Measurements from ENCODE around the gene ARAP2. TPM values are rescaled to one million over a fixed set of nuclear protein-coding genes. Genes with fewer than 3 reads are reported as not detected.
A peak's percentile ranks its signal among the peaks of the same experiment; 100 is the strongest.

The ARAP2 gene
- total and polyA plus RNA-seq, 4 donors = 0.26 to 22.7 (median 12.5) TPM

- intact Hi-C loops (cut with DNase I) = no loop called here
- 43 to 51% methylated on average over 2 of the region's 2 CpGs for whole genome bisulfite sequencing, 2 donors
- Histone ChIP-seq H3K4me1 (ENCODE audit: control insufficient read depth in 1 of 2, insufficient read depth in 2 of 2, low read length in 2 of 2) (no peaks in the 10 kb centered on the region), H3K4me3 (ENCODE audit: low read length in 2 of 2) (no peak overlapping the region), H3K9me3 (ENCODE audit: control insufficient read depth, low read length) (no peaks in the 10 kb centered on the region), H3K27ac (ENCODE audit: low read depth in 1 of 2, low read length in 2 of 2) (no peak overlapping the region), H3K27me3 (ENCODE audit: control insufficient read depth in 1 of 2, insufficient read depth in 2 of 2, low read length in 1 of 2) (no peaks in the 10 kb centered on the region), H3K36me3 (ENCODE audit: control insufficient read depth in 1 of 2, insufficient read depth in 2 of 2, low read length in 1 of 2) (no peaks in the 10 kb centered on the region)
- DNase-seq (no peak), ATAC-seq (ENCODE audit: low FRiP score) (no peak)
Observed at GRCh38 chr4:36067116-36067515, 177.2 kb downstream of the ARAP2 start.

GRCh38 chr4:36065274-36065871 is 178.9 kb downstream of the ARAP2 start:
- Histone ChIP-seq H3K4me1 (ENCODE audit: control insufficient read depth in 1 of 2, insufficient read depth in 2 of 2, low read length in 2 of 2) (no peaks in the 10 kb centered on the region), H3K4me3 (ENCODE audit: low read length in 2 of 2) (no peak overlapping the region), H3K9me3 (ENCODE audit: control insufficient read depth, low read length) (no peaks in the 10 kb centered on the region), H3K27ac (ENCODE audit: low read depth in 1 of 2, low read length in 2 of 2) (no peak overlapping the region), H3K36me3 (ENCODE audit: control insufficient read depth in 1 of 2, insufficient read depth in 2 of 2, low read length in 1 of 2) (no peaks in the 10 kb centered on the region), H3K27me3 (ENCODE audit: control insufficient read depth in 1 of 2, insufficient read depth in 2 of 2, low read length in 1 of 2) (no peaks in the 10 kb centered on the region)
- intact Hi-C loops (cut with DNase I) = no loop called here
- 82 to 86% methylated on average over 1 of the region's 1 CpG for WGBS, 2 donors
- peak; percentile 41 for ATAC-seq (ENCODE audit: low FRiP score)
- DNase-seq = no peak

- Histone ChIP-seq H3K27ac (ENCODE audit: low read depth in 1 of 2, low read length in 2 of 2) (no peak overlapping the region), H3K9me3 (ENCODE audit: control insufficient read depth, low read length) (no peaks in the 10 kb centered on the region), H3K27me3 (ENCODE audit: control insufficient read depth in 1 of 2, insufficient read depth in 2 of 2, low read length in 1 of 2) (no peaks in the 10 kb centered on the region), H3K4me1 (ENCODE audit: control insufficient read depth in 1 of 2, insufficient read depth in 2 of 2, low read length in 2 of 2) (no peaks in the 10 kb centered on the region), H3K36me3 (ENCODE audit: control insufficient read depth in 1 of 2, insufficient read depth in 2 of 2, low read length in 1 of 2) (no peaks in the 10 kb centered on the region), H3K4me3 (ENCODE audit: low read length in 2 of 2) (no peak overlapping the region)
- intact Hi-C loops (cut with DNase I) = no loop called here
- ATAC-seq (ENCODE audit: low FRiP score) = no peak
- DNase-seq = no peak
Observed at GRCh38 chr4:36064117-36064516, 180.2 kb downstream of the ARAP2 start.

GRCh38 chr4:36056136-36056535 is 188.2 kb downstream of the ARAP2 start:
- no peak for ATAC-seq (ENCODE audit: low FRiP score)
- H3K9me3 ChIP-seq (ENCODE audit: control insufficient read depth, low read length) = no peaks in the 10 kb centered on the region
- no peaks in the 10 kb centered on the region for H3K4me1 ChIP-seq (ENCODE audit: control insufficient read depth in 1 of 2, insufficient read depth in 2 of 2, low read length in 2 of 2)
- no peak overlapping the region for H3K4me3 ChIP-seq (ENCODE audit: low read length in 2 of 2)
- no peaks in the 10 kb centered on the region for H3K36me3 ChIP-seq (ENCODE audit: control insufficient read depth in 1 of 2, insufficient read depth in 2 of 2, low read length in 1 of 2)
- DNase-seq = no peak
- no peak overlapping the region for H3K27ac ChIP-seq (ENCODE audit: low read depth in 1 of 2, low read length in 2 of 2)
- 63 to 65% methylated on average over 1 of the region's 1 CpG for WGBS, 2 donors
- no peaks in the 10 kb centered on the region for H3K27me3 ChIP-seq (ENCODE audit: control insufficient read depth in 1 of 2, insufficient read depth in 2 of 2, low read length in 1 of 2)
- intact Hi-C loops (cut with DNase I) = no loop called here

GRCh38 chr4:36054694-36055422 is 189.5 kb downstream of the ARAP2 start:
- no peak for ATAC-seq (ENCODE audit: low FRiP score)

GRCh38 chr4:36053930-36054329 is 190.4 kb downstream of the ARAP2 start:
- no peaks in the 10 kb centered on the region for H3K4me1 ChIP-seq (ENCODE audit: control insufficient read depth in 1 of 2, insufficient read depth in 2 of 2, low read length in 2 of 2)
- no peaks in the 10 kb centered on the region for H3K9me3 ChIP-seq (ENCODE audit: control insufficient read depth, low read length)
- no peak for ATAC-seq (ENCODE audit: low FRiP score)
- no peaks in the 10 kb centered on the region for H3K36me3 ChIP-seq (ENCODE audit: control insufficient read depth in 1 of 2, insufficient read depth in 2 of 2, low read length in 1 of 2)
- WGBS, 2 donors = 71 to 80% methylated on average over 2 of the region's 2 CpGs
- H3K27ac ChIP-seq (ENCODE audit: low read depth in 1 of 2, low read length in 2 of 2) = no peak overlapping the region
- intact Hi-C loops (cut with DNase I) = no loop called here
- no peak for DNase-seq
- H3K27me3 ChIP-seq (ENCODE audit: control insufficient read depth in 1 of 2, insufficient read depth in 2 of 2, low read length in 1 of 2) = no peaks in the 10 kb centered on the region
- H3K4me3 ChIP-seq (ENCODE audit: low read length in 2 of 2) = no peak overlapping the region

More at GRCh38 chr4:36054694-36055422, 189.5 kb downstream of the ARAP2 start:
- no peak for DNase-seq
- Histone ChIP-seq H3K4me3 (ENCODE audit: low read length in 2 of 2) (no peak overlapping the region), H3K27ac (ENCODE audit: low read depth in 1 of 2, low read length in 2 of 2) (no peak overlapping the region), H3K4me1 (ENCODE audit: control insufficient read depth in 1 of 2, insufficient read depth in 2 of 2, low read length in 2 of 2) (no peaks in the 10 kb centered on the region), H3K27me3 (ENCODE audit: control insufficient read depth in 1 of 2, insufficient read depth in 2 of 2, low read length in 1 of 2) (no peaks in the 10 kb centered on the region), H3K36me3 (ENCODE audit: control insufficient read depth in 1 of 2, insufficient read depth in 2 of 2, low read length in 1 of 2) (no peaks in the 10 kb centered on the region), H3K9me3 (ENCODE audit: control insufficient read depth, low read length) (no peaks in the 10 kb centered on the region)
- intact Hi-C loops (cut with DNase I) = no loop called here
- 7 to 16% methylated on average over 5 of the region's 5 CpGs for WGBS, 2 donors

GRCh38 chr4:36051634-36052033 is 192.7 kb downstream of the ARAP2 start:
- intact Hi-C loops (cut with DNase I) = no loop called here
- ATAC-seq (ENCODE audit: low FRiP score) (no peak), DNase-seq (no peak)
- Histone ChIP-seq H3K9me3 (ENCODE audit: control insufficient read depth, low read length) (no peaks in the 10 kb centered on the region), H3K36me3 (ENCODE audit: control insufficient read depth in 1 of 2, insufficient read depth in 2 of 2, low read length in 1 of 2) (no peaks in the 10 kb centered on the region), H3K4me3 (ENCODE audit: low read length in 2 of 2) (no peak overlapping the region), H3K27ac (ENCODE audit: low read depth in 1 of 2, low read length in 2 of 2) (no peak overlapping the region), H3K27me3 (ENCODE audit: control insufficient read depth in 1 of 2, insufficient read depth in 2 of 2, low read length in 1 of 2) (no peaks in the 10 kb centered on the region), H3K4me1 (ENCODE audit: control insufficient read depth in 1 of 2, insufficient read depth in 2 of 2, low read length in 2 of 2) (no peaks in the 10 kb centered on the region)
- 83 to 88% methylated on average over 4 of the region's 4 CpGs for WGBS, 2 donors

GRCh38 chr4:36046026-36046425 is 198.3 kb downstream of the ARAP2 start:
- no peaks in the 10 kb centered on the region for H3K36me3 ChIP-seq (ENCODE audit: control insufficient read depth in 1 of 2, insufficient read depth in 2 of 2, low read length in 1 of 2)
- ATAC-seq (ENCODE audit: low FRiP score) (no peak), DNase-seq (no peak)
- no peak overlapping the region for H3K27ac ChIP-seq (ENCODE audit: low read depth in 1 of 2, low read length in 2 of 2)
- H3K4me1 ChIP-seq (ENCODE audit: control insufficient read depth in 1 of 2, insufficient read depth in 2 of 2, low read length in 2 of 2) = no peaks in the 10 kb centered on the region
- no peak overlapping the region for H3K4me3 ChIP-seq (ENCODE audit: low read length in 2 of 2)
- H3K9me3 ChIP-seq (ENCODE audit: control insufficient read depth, low read length) = no peaks in the 10 kb centered on the region
- intact Hi-C loops (cut with DNase I) = no loop called here
- no peaks in the 10 kb centered on the region for H3K27me3 ChIP-seq (ENCODE audit: control insufficient read depth in 1 of 2, insufficient read depth in 2 of 2, low read length in 1 of 2)

GRCh38 chr4:36043901-36044300 is 200.4 kb downstream of the ARAP2 start:
- no peak overlapping the region for H3K27ac ChIP-seq (ENCODE audit: low read depth in 1 of 2, low read length in 2 of 2)
- DNase-seq (no peak), ATAC-seq (ENCODE audit: low FRiP score) (no peak)
- H3K9me3 ChIP-seq (ENCODE audit: control insufficient read depth, low read length) = no peaks in the 10 kb centered on the region
- WGBS, 2 donors = 88 to 91% methylated on average over 6 of the region's 6 CpGs
- intact Hi-C loops (cut with DNase I) = no loop called here
- no peaks in the 10 kb centered on the region for H3K36me3 ChIP-seq (ENCODE audit: control insufficient read depth in 1 of 2, insufficient read depth in 2 of 2, low read length in 1 of 2)
- no peak overlapping the region for H3K4me3 ChIP-seq (ENCODE audit: low read length in 2 of 2)
- H3K4me1 ChIP-seq (ENCODE audit: control insufficient read depth in 1 of 2, insufficient read depth in 2 of 2, low read length in 2 of 2) = no peaks in the 10 kb centered on the region
- H3K27me3 ChIP-seq (ENCODE audit: control insufficient read depth in 1 of 2, insufficient read depth in 2 of 2, low read length in 1 of 2) = no peaks in the 10 kb centered on the region
